Measurements from ENCODE around the gene IFRD1.
"Not testable (repeated sequence)": the region's sequence is repeated elsewhere in the genome, so short reads cannot be mapped to it uniquely, and the experiment has no call there.

The IFRD1 gene

DNA sequence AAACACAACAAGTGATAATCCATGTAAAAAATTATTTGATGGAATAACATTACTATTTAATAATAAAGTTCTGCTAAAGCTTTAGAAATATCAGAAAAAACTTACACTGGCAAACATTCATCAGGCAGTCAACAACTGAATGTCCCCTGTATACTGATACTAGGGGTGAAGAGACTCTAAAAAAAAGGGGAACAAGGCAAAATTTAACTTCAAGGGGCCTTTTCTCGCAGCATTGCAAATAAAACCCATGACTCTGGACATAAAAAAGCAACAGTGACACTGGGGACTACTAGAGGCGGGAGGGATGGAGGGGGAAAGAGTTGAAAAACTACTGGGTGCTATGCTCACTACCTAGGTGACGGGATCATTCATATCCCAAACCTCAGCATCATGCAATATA, 5.8 kb upstream of the IFRD1 start:
- no peak for DNase-seq

DNA sequence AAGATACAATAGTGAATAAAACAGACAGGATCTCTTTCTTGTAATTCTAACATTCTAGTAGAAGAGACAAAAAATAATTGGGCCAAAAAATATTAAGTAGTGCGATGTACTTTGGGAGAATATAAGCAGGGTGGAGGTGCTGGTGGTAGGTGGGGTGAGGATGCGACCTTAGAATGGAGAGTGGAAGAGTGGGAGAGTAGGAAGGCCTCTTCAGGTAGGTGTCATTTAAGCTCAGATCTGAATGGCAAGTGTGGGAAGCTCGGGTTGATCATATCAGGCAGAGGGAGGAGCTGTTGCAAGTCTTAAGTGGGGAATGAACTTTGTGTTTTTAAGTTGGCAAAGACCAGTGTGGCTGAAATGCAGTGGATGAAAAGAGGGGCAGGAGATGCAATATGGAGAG, 3.8 kb upstream of the IFRD1 start:
- DNase-seq: no peak

DNA sequence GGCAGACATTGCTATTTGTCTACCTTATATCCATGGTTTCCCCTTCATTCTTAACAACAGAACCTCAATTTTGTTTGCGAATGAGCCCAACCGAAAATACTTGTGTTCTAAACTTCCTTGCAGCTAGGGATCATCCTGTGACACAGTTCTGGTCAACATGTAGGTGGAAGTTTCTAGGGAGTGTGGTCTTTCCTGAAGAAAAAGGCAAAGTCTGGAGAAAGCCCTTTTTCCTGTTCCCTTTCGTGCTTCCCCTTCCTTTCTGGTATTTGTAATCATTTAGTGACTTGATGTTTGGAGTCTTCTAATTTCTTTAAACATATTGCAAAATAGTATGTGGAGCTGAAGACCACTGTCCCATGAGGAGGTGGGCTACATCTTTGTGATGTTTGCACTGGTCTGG, 2.9 kb upstream of the IFRD1 start:
- no peak for DNase-seq

- DNase-seq: no peak
These were observed 1.9 kb upstream of the IFRD1 start for GRCh38 chr7:112448381-112448780.

- no peak for DNase-seq
These were observed 1.4 kb upstream of the IFRD1 start for GRCh38 chr7:112448891-112449290.

GRCh38 chr7:112449353-112449752, 907 bp upstream of the IFRD1 start:
- peak; percentile 29 to 30 for DNase-seq

DNA sequence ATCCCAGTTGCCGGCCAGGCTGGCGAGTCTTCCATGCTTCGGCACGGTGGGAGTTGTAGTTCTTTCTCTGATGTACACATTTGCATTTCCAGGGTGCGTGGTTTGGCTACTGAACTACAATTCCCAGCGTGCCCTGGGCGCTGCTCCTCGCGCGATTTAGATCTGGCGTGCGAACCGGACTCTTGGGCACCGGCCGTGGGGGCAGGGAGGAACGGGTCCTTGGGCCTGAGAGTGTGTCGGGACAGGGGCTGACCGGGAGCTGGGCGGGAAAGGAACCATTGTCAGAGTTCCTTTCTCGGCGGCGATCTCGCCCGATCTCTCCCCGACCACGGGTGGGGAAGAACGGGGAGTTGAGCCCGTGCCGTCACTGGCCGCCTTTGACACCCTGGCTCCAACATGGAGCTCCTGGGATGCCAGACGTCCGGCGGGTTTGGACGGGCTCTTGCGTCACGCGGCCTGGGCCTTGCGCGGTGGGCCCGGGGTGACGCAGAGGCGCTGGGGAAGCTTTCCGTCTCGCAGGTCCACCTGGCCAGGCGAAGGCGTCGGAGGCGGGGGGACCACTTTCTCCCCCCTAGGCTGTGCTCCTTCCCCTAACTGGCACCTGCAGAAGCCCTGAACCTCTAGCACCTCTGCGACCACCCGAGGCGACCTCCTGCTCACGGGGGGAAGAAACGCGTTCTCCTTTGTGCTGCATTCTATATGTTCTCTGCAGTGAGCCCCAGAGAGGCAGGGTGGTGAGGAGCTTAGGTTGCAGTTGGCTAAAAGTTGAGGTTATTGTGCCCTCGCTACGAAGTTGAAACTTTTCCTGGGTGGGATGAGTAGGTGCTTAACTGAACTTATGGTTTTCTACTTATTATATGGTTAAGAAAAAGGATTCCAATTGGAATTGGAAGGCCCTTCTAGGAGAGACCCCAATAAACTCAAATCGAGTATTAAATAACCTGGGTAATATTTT, 824 bp downstream of the IFRD1 start:
- DNase-seq: peak; percentile 74 to 75

GRCh38 chr7:112452102-112452888, 2.0 kb downstream of the IFRD1 start:
- no peak for DNase-seq

DNA sequence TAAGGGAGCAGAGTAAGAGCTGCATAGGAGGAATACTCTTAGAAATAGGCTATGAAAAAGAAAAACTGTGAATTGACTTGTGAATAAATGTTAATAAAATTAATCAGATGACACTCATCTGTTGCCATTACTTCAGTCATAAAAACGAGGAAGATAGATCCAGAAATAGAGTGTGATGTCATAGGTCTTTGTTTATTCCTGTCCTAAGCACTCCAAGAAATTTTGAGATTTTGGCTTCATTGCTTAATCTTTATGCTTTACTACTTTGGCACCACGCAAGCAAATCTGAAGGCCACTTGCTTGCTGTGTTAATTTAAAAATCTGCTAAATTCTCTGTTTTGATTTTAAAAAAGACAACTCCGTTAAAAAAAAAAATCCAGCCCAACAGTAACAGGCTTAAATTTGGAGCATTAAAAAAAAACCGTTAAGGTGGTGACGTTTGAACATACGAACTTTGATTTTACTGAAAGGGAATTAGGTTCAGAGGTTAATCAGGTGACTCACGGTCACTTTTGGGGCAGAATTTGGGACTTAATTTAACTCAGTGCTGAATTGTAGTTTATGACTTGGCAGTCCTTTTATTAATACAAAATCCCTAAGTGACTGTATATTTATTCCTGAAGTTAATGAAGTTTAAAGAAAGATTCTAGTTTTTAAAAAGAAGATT, 3.4 kb downstream of the IFRD1 start:
- DNase-seq: no peak

DNA sequence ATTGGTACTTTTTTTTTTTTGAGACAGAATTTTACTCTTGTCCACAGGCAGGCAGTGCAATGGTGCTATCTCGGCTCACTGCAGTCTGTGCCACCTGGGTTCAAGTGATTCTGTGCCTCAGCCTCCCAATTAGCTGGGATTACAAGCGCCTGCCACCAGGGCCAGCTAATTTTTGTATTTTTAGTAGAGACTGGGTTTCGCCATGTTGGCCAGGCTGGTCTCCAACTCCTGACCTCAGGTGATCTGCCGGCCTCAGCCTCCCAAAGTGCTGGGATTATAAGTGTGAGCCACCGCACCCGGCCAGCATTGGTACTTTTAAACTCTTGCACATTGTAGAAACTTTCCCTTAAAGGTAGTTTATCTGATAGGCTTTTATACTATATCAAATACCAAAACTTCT, 3.9 kb downstream of the IFRD1 start:
- not testable (repeated sequence) for DNase-seq

- DNase-seq: no peak
These were observed 9.4 kb downstream of the IFRD1 start for GRCh38 chr7:112459645-112460044.

- no peak for DNase-seq
These were observed 12.0 kb downstream of the IFRD1 start for GRCh38 chr7:112462236-112462635.

GRCh38 chr7:112467867-112468266, 17.6 kb downstream of the IFRD1 start:
- DNase-seq: no peak

GRCh38 chr7:112470194-112470593, 19.9 kb downstream of the IFRD1 start:
- no peak for DNase-seq

DNA sequence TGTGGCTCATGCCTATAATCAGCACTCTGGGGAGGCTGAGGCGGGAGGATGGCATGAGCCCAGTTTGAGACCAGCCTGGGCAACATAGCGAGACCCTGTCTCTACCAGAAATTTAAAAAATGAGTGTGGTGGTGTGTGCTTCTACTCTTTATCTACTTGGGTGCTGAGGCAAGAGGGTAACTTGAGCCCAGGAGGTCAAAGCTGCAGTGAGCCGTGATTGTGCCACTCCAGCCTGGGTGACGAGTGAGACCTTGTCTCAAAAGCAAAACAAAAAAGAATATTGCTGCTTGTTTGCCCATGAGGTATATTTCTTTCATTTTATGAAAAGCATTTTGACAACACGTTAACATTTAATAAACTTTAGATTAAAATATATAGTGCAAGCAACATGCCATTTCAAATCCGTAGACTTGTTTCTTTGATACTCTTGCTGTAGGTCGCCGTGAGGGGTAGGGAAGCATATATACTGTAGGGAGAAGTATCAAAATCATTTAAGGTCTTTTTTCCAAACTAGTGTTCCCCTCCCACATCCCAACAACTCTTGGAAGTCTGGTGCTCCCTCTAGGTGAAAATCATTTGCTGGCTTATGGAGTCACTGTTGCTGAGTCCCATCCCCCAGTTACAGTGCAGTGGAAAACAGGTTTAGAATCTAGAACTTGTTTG, 26.3 kb downstream of the IFRD1 start:
- DNase-seq: no peak

- DNase-seq: no peak
These were observed 31.0 kb downstream of the IFRD1 start for GRCh38 chr7:112481121-112481736.

DNA sequence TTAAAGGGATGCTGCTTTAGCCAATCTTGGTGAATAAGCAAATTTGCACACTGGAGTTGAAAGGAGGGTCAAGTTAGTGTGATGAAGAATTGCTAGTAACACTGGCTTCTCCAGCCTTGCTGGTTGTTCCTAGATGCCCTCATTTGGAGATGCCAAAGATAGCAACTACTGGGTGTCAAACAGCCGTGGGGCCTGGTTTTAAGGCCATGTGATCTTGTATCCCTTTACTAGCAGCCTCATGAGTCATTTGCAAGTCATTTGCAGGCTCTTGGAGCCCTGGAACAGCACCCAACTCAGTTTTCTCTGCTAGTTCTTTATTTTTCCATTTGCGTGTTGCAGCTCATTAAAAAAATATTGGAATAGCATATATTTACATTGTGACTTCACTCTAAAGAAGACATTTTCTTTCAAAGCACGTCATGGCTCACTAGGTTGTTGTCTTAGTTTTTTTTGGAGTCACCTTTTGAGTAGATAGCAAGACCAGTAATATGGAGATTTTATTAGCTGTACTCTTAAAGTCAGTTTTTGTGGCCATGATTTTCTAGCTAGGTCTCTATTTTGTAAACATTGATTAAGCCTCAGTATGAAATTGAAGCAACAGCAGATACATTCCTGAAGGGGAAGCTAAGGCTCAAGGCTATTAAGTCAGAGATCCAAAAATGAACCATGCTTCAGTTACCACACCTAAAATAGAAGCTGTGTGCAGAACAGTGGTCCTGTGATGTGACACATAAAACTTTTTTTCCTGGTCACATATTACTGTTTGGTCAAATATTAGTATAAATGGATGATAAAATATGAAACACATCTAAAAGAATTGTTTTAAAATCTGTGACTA, 31.8 kb downstream of the IFRD1 start:
- no peak for DNase-seq

DNA sequence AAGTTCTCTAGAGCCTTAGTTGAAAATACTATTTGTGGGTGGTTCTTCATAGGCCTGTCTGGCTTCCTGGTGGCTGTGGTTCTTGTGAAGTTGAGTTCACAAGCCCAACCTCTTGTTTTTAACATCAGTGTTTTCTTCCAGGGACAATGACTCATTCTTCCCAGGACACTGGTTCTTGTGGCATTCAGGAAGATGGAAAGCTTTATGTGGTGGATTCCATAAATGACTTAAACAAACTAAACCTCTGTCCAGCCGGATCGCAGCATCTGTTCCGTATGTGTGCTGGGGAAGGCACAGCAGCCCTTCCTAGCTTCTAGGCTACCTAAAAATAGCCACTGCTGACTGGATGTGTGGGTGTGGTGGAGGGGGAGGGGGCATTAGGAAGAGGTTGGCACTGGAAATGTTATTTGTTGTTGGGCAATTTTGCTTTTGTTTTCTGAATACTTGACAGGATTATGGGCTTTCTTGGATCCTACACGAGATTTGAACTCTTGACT, 34.5 kb downstream of the IFRD1 start:
- no peak for DNase-seq

DNA sequence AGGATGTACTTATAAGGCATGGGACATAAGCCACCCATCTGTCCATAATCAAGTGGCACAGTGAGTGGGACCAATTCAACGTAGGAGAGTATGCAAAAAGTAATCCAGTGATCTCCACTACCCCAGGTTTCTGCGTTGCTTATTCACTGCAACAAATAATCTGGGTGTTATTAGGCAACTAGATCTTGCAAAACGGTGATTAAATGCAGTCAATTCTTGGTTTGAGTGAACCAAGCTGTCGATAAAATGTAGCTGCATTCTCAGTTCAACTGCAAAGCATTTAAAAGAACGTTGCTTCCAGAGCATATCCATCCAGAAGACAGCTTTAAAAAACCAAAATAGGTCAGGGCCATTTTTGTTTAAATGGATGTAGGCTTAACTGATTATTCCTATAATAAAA, 35.5 kb downstream of the IFRD1 start:
- no peak for DNase-seq

- DNase-seq: no peak
These were observed 37.4 kb downstream of the IFRD1 start for GRCh38 chr7:112487457-112488263.

DNA sequence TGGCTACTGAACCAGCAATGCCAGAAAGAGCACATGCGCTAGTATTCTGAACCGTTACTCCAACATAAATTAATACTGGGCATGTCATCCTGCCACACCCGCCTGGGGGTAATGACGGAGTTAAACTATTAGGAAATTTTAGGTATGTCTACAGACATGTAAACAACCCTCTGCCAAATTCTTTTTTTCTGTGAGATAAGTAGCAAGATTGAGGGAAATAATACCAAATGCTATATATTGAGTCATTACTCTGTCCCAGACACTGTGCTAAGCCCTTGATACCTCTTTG, 37.9 kb downstream of the IFRD1 start:
- DNase-seq: no peak

Measured in stimulated activated CD4-positive, alpha-beta T cell treated with anti-CD3 and anti-CD28 coated beads, Interleukin-2, amount 100 ng/mL, for 48 hours (primary cell).